Right lobe of liver (tissue), 4 donors: ENCODE measurements around the gene REV3L.

Source experiments
- POLR2A ChIP-seq: fragments of 450-650 bp; IDR thresholded peaks from one replicate; pipeline ENCODE4 v1.6.1; 2017; ENCODE audit warnings: antibody characterized with exemption, mild to moderate bottlenecking
- TF ChIP-seq, protein P1 (sequence below), 4 donors: fragments of 200-600 bp in 3 of 4; fragments of 450-650 bp in 1 of 4; IDR thresholded peaks; one replicate each; pipeline versions ENCODE4 v1.5.1 to v1.8.0; 2016 to 2022; ENCODE audit warnings: antibody characterized with exemption in 4 of 4, mild to moderate bottlenecking in 2 of 4
- donor health status: DM: no; HTN: no; CAD: no.
- donor health status: DM: no; HTN: no; CAD: no.
- donor health status: DM: no; HTN: yes; CAD: no.

DNA sequence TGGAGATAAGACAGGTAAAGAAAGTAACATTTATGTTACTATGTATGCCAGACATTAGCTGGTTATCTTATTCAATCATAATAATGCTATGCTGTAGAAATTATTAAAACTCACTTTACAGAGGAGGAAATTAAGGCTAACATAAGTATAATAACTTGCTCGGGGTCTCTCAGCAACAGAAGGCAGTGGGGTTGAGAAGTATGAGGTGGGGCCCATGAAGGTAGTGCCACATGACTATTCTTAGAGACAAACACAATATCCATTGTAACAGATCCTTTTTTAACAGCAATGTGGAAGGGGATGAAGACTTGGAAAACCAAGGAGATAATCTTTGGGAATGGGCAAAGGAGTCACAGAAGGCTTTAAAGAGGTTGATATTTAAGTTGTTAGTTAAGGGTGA is 11.5 kb downstream of the REV3L start:
- TF ChIP-seq POLR2A, result no peak
- TF ChIP-seq, protein P1, sequence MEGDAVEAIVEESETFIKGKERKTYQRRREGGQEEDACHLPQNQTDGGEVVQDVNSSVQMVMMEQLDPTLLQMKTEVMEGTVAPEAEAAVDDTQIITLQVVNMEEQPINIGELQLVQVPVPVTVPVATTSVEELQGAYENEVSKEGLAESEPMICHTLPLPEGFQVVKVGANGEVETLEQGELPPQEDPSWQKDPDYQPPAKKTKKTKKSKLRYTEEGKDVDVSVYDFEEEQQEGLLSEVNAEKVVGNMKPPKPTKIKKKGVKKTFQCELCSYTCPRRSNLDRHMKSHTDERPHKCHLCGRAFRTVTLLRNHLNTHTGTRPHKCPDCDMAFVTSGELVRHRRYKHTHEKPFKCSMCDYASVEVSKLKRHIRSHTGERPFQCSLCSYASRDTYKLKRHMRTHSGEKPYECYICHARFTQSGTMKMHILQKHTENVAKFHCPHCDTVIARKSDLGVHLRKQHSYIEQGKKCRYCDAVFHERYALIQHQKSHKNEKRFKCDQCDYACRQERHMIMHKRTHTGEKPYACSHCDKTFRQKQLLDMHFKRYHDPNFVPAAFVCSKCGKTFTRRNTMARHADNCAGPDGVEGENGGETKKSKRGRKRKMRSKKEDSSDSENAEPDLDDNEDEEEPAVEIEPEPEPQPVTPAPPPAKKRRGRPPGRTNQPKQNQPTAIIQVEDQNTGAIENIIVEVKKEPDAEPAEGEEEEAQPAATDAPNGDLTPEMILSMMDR (IDR thresholded peaks at IDR 0.05), result no peak
